MCF 10A (cell line): ENCODE data around the gene DCLK3. TPM values are rescaled to one million over a fixed set of nuclear protein-coding genes. Genes with fewer than 3 reads are reported as not detected.

Experiments
- BruUV-seq: library from RNA; stranded (reverse); fragments of 400-500 nt; replicated peaks from 2 replicates; lab custom pipeline; 2021; lab: Mats Ljungman, UMichigan
- CTCF ChIA-PET: fragments of 300-600 bp; sonication (Branson Sonifier 250); formaldehyde crosslinking; extraction: SDS; loops from one replicate; lab custom pipeline; 2021; ENCODE audit warnings: antibody characterized with exemption, inconsistent platforms; lab: Yijun Ruan, JAX
- POLR2A ChIA-PET: fragments of 300-600, 350-650 bp; sonication (Branson Sonifier 250); formaldehyde crosslinking; extraction: SDS; loops from one replicate; lab custom pipeline; 2020; ENCODE audit warnings: antibody characterized with exemption, inconsistent platforms; lab: Yijun Ruan, JAX
- DNase-seq: peaks from one replicate; pipeline ENCODE4 v3.0.0-alpha.2; 2018; ENCODE audit not compliant: unreplicated experiment
- H3K27ac Mint-ChIP-seq: one replicate; pipeline ENCODE4 v1.8.0; 2022; ENCODE audit warnings: mild to moderate bottlenecking, low read depth, mixed read lengths; ENCODE audit not compliant: unreplicated experiment
- H3K27me3 Mint-ChIP-seq: one replicate; pipeline ENCODE4 v1.8.0; 2022; ENCODE audit warnings: mixed read lengths; ENCODE audit not compliant: insufficient read depth, unreplicated experiment
- H3K36me3 Mint-ChIP-seq: one replicate; pipeline ENCODE4 v1.8.0; 2022; ENCODE audit warnings: mild to moderate bottlenecking, moderate library complexity, mixed read lengths; ENCODE audit not compliant: insufficient read depth, unreplicated experiment
- H3K4me1 Mint-ChIP-seq: one replicate; pipeline ENCODE4 v1.8.0; 2022; ENCODE audit warnings: mixed read lengths; ENCODE audit not compliant: insufficient read depth, unreplicated experiment
- H3K4me3 Mint-ChIP-seq: one replicate; pipeline ENCODE4 v1.8.0; 2022; ENCODE audit warnings: mild to moderate bottlenecking, moderate library complexity, mixed read lengths; ENCODE audit not compliant: unreplicated experiment
- H3K9me3 Mint-ChIP-seq: one replicate; pipeline ENCODE4 v1.8.0; 2022; ENCODE audit warnings: mixed read lengths; ENCODE audit not compliant: unreplicated experiment
- CTCF ChIP-seq: fragments of 200-600 bp; IDR thresholded peaks from one replicate; pipeline ENCODE4 v1.8.0; 2022; ENCODE audit warnings: antibody characterized with exemption, mild to moderate bottlenecking; ENCODE audit not compliant: unreplicated experiment
- intact Hi-C: fragments of 100-400 bp; cut with micrococcal nuclease; formaldehyde crosslinking; loops from 2 replicates; pipeline ENCODE4 v1.14.1; 2022
- total RNA-seq: library from RNA; stranded (reverse); gene quantifications from 2 replicates; pipeline ENCODE4 v1.2.3, GENCODE V29; 2022

Gene DCLK3
- total RNA-seq, 1 experiment from 2014 or later, result not detected

GRCh38 chr3:36730966-36731365, 33.4 kb downstream of the DCLK3 start:
- TF ChIP-seq CTCF, result no peak
- BruUV-seq, result no TSS peak
- CTCF ChIA-PET, result interaction anchor here (0.6 to 12.5 kb wide), 14 partner anchors 10 to 247 kb away, joined by 3 to 199 read pairs (median 8); no protein-coding TSS in a partner anchor
- intact Hi-C loops, result no loop called here
- Mint-ChIP-seq H3K4me1 (no peaks in the 10 kb centered on the region), H3K27me3 (peaks cover 21% of the 10 kb centered on the region), H3K4me3 (no peak overlapping the region), H3K27ac (no peak overlapping the region), H3K36me3 (no peaks in the 10 kb centered on the region), H3K9me3 (no peaks in the 10 kb centered on the region)
- POLR2A ChIA-PET, result no interaction called here
- DNase-seq, result no peak

- no peak overlapping the region for H3K4me3 Mint-ChIP-seq
- no peaks in the 10 kb centered on the region for H3K36me3 Mint-ChIP-seq
- POLR2A ChIA-PET, result interaction anchor here (0.6 kb wide), 1 partner anchor 1127 kb away, joined by 3 read pairs; no protein-coding TSS in a partner anchor
- peak; percentile 64 for DNase-seq
- H3K27ac Mint-ChIP-seq, result no peak overlapping the region
- TF ChIP-seq CTCF, result peak; percentile 72
- BruUV-seq, result no TSS peak
- CTCF ChIA-PET, result interaction anchor here (0.6 to 12.5 kb wide), 39 partner anchors 8 to 727 kb away, joined by 3 to 199 read pairs (median 4); partner anchors contain the start of genes EPM2AIP1 and MLH1
- intact Hi-C loops, result loop anchor here (1.0 to 2.0 kb wide), 3 partner anchors 140 to 483 kb away; no protein-coding TSS in a partner anchor
- H3K27me3 Mint-ChIP-seq, result peaks cover 21% of the 10 kb centered on the region
- H3K4me1 Mint-ChIP-seq, result no peaks in the 10 kb centered on the region
- H3K9me3 Mint-ChIP-seq, result no peaks in the 10 kb centered on the region
Observed at GRCh38 chr3:36729204-36730056, 34.9 kb downstream of the DCLK3 start.

- CTCF ChIA-PET, result interaction anchor here (0.6 to 1.9 kb wide), 7 partner anchors 11 to 750 kb away, joined by 3 to 6 read pairs (median 4); no protein-coding TSS in a partner anchor
- no peak for DNase-seq
- H3K9me3 Mint-ChIP-seq, result peaks cover 4% of the 10 kb centered on the region
- TF ChIP-seq CTCF, result no peak
- no peak overlapping the region for H3K4me3 Mint-ChIP-seq
- no peak overlapping the region for H3K27ac Mint-ChIP-seq
- peaks cover 10% of the 10 kb centered on the region for H3K4me1 Mint-ChIP-seq
- POLR2A ChIA-PET, result no interaction called here
- no peaks in the 10 kb centered on the region for H3K27me3 Mint-ChIP-seq
- intact Hi-C loops, result no loop called here
- BruUV-seq, result no TSS peak
- H3K36me3 Mint-ChIP-seq, result no peaks in the 10 kb centered on the region
Observed at GRCh38 chr3:36714343-36715086, 49.8 kb downstream of the DCLK3 start.

GRCh38 chr3:36713904-36714303, 50.4 kb downstream of the DCLK3 start:
- POLR2A ChIA-PET, result no interaction called here
- CTCF ChIA-PET, result interaction anchor here (0.6 to 1.9 kb wide), 8 partner anchors 10 to 749 kb away, joined by 3 to 6 read pairs (median 4); no protein-coding TSS in a partner anchor
- no peak overlapping the region for H3K27ac Mint-ChIP-seq
- intact Hi-C loops, result no loop called here
- H3K4me1 Mint-ChIP-seq, result peaks cover 10% of the 10 kb centered on the region
- no peaks in the 10 kb centered on the region for H3K27me3 Mint-ChIP-seq
- no TSS peak for BruUV-seq
- TF ChIP-seq CTCF, result no peak
- H3K9me3 Mint-ChIP-seq, result no peaks in the 10 kb centered on the region
- H3K4me3 Mint-ChIP-seq, result no peak overlapping the region
- H3K36me3 Mint-ChIP-seq, result no peaks in the 10 kb centered on the region
- DNase-seq, result no peak
